HEK293 (cell line): ENCODE data around the gene NT5M.

ENCODE experiments used
- CTCF ChIA-PET: fragments of 350-600 bp; formaldehyde crosslinking; extraction: SDS; loops from one replicate; lab custom pipeline; 2021; ENCODE audit warnings: antibody characterized with exemption; lab: Yijun Ruan, JAX
- POLR2A ChIA-PET: fragments of 300-600 bp; formaldehyde crosslinking; extraction: SDS; loops from one replicate; lab custom pipeline; 2020; ENCODE audit warnings: antibody characterized with exemption, inconsistent platforms; lab: Yijun Ruan, JAX
- H3K27ac ChIP-seq: fragments of 200-500 bp; sonication (Bioruptor generic); 2 replicates; pipeline ENCODE4 v1.5.1; 2014; ENCODE audit warnings: low read depth, low read length, control low read depth, inconsistent platforms; ENCODE audit errors: extremely low read depth
- H3K36me3 ChIP-seq, 2 experiments: fragments of 200-500 bp in 1 of 2; sonication (Bioruptor generic) in 1 of 2; 1 replicate in 1 of 2; 2 replicates in 1 of 2; pipeline ENCODE4 v1.5.1; 2014 to 2017; ENCODE audit warnings: inconsistent platforms in 2 of 2, low read length in 2 of 2; ENCODE audit not compliant: control insufficient read depth in 2 of 2, insufficient read depth in 1 of 2
- H3K4me1 ChIP-seq: fragments of 200-500 bp; sonication (Bioruptor generic); 2 replicates; pipeline ENCODE4 v1.5.1; 2014; ENCODE audit warnings: mild to moderate bottlenecking, low read length, inconsistent platforms; ENCODE audit not compliant: control insufficient read depth, insufficient read depth
- H3K4me3 ChIP-seq: 2 replicates; pipeline ENCODE4 v1.5.1; 2011; ENCODE audit warnings: low read depth, mild to moderate bottlenecking, control low read depth, low read length, moderate library complexity
- H3K9me3 ChIP-seq: fragments of 200-500 bp; sonication (Bioruptor generic); 2 replicates; pipeline ENCODE4 v1.5.1; 2014; ENCODE audit warnings: low read depth, low read length, inconsistent platforms; ENCODE audit not compliant: control insufficient read depth, insufficient read depth
- BCL11A ChIP-seq: fragments of 450-650 bp; formaldehyde crosslinking; IDR thresholded peaks from 2 replicates; pipeline ENCODE4 v1.5.1; 2016; ENCODE audit warnings: low read depth, missing biosample characterization, missing genetic modification characterization
- GLIS1 ChIP-seq: fragments of 450-650 bp; formaldehyde crosslinking; IDR thresholded peaks from 2 replicates; pipeline ENCODE4 v1.5.1; 2016; ENCODE audit warnings: missing biosample characterization, missing genetic modification characterization
- GLIS2 ChIP-seq: fragments of 450-650 bp; formaldehyde crosslinking; IDR thresholded peaks from 2 replicates; pipeline ENCODE4 v1.5.1; 2016; ENCODE audit warnings: missing biosample characterization, missing genetic modification characterization
- SCRT1 ChIP-seq: fragments of 450-650 bp; formaldehyde crosslinking; IDR thresholded peaks from 2 replicates; pipeline ENCODE4 v1.5.1; 2016; ENCODE audit warnings: missing biosample characterization, missing genetic modification characterization, borderline replicate concordance
- ZBTB26 ChIP-seq: fragments of 450-650 bp; formaldehyde crosslinking; optimal IDR thresholded peaks from 2 replicates; pipeline ENCODE3; 2016; ENCODE audit warnings: missing biosample characterization, mild to moderate bottlenecking, missing genetic modification characterization
- ZBTB44 ChIP-seq: fragments of 450-650 bp; IDR thresholded peaks from 2 replicates; pipeline ENCODE4 v1.5.1; 2018; ENCODE audit warnings: missing biosample characterization, mild to moderate bottlenecking, missing genetic modification characterization
- ZIC2 ChIP-seq: fragments of 450-650 bp; formaldehyde crosslinking; IDR thresholded peaks from 2 replicates; pipeline ENCODE4 v1.5.1; 2016; ENCODE audit warnings: missing biosample characterization, missing genetic modification characterization
- ZNF10 ChIP-seq: fragments of 450-650 bp; formaldehyde crosslinking; IDR thresholded peaks from 2 replicates; pipeline ENCODE4 v1.5.1; 2017; ENCODE audit warnings: missing biosample characterization, missing genetic modification characterization
- ZNF184 ChIP-seq: fragments of 450-650 bp; IDR thresholded peaks from 2 replicates; pipeline ENCODE4 v1.5.1; 2018; ENCODE audit warnings: missing biosample characterization, mild to moderate bottlenecking, missing genetic modification characterization
- ZNF843 ChIP-seq: fragments of 450-650 bp; formaldehyde crosslinking; IDR thresholded peaks from 2 replicates; pipeline ENCODE4 v1.5.1; 2016; ENCODE audit warnings: missing biosample characterization, missing genetic modification characterization

Gene NT5M

GRCh38 chr17:17348872-17349723, 45.9 kb downstream of the NT5M start (continued):
- TF ChIP-seq BCL11A (tag by site-specific recombination) (no peak), SCRT1 (tag by site-specific recombination) (no peak), ZNF184 (tag by site-specific recombination) (no peak)
- TF ChIP-seq, all 188 proteins: peak for 0

GRCh38 chr17:17349724-17350106, 46.5 kb downstream of the NT5M start:
- Histone ChIP-seq H3K4me1 (no peaks in the 10 kb centered on the region), H3K27ac (no peak overlapping the region)
- CTCF ChIA-PET, result interaction anchor here (0.5 to 2.5 kb wide), 4 partner anchors 79 to 292 kb away, joined by 3 to 7 read pairs (median 5); no protein-coding TSS in a partner anchor
- POLR2A ChIA-PET, result interaction anchor here (0.7 kb wide), 1 partner anchor 69 kb away, joined by 3 read pairs; the partner anchor contains the start of gene COPS3
- TF ChIP-seq ZIC2 (tag by site-specific recombination), result peak; percentile 95
- TF ChIP-seq ZNF10, result no peak
- TF ChIP-seq, all 188 proteins: peak for 1
- Histone ChIP-seq H3K36me3 (no peaks in the 10 kb centered on the region), H3K4me3 (no peak overlapping the region), H3K9me3 (no peaks in the 10 kb centered on the region)

- no peaks in the 10 kb centered on the region for H3K9me3 ChIP-seq
- TF ChIP-seq ZBTB26 (tag by site-specific recombination), result no peak
- peak; percentile 70 for TF ChIP-seq GLIS1 (tag by site-specific recombination)
- TF ChIP-seq GLIS2 (tag by site-specific recombination), result peak; percentile 47; the same call in 1 of the 2 replicates
- peak; percentile 95 for TF ChIP-seq ZIC2 (tag by site-specific recombination)
- H3K4me3 ChIP-seq, result no peak overlapping the region
- H3K27ac ChIP-seq, result no peak overlapping the region
- POLR2A ChIA-PET, result interaction anchor here (0.7 kb wide), 1 partner anchor 70 kb away, joined by 3 read pairs; the partner anchor contains the start of gene COPS3
- CTCF ChIA-PET, result interaction anchor here (0.6 to 2.5 kb wide), 5 partner anchors 18 to 291 kb away, joined by 3 to 7 read pairs (median 3); no protein-coding TSS in a partner anchor
- no peaks in the 10 kb centered on the region for H3K4me1 ChIP-seq
- no peaks in the 10 kb centered on the region for H3K36me3 ChIP-seq
Measured at GRCh38 chr17:17350491-17351355, 47.5 kb downstream of the NT5M start.

- POLR2A ChIA-PET, result no interaction called here
- Histone ChIP-seq H3K4me3 (no peak overlapping the region), H3K9me3 (no peaks in the 10 kb centered on the region), H3K27ac (no peak overlapping the region), H3K4me1 (no peaks in the 10 kb centered on the region), H3K36me3 (no peaks in the 10 kb centered on the region)
- CTCF ChIA-PET, result interaction anchor here (0.5 to 7.0 kb wide), 5 partner anchors 15 to 435 kb away, joined by 3 to 161 read pairs (median 6); no protein-coding TSS in a partner anchor
- no peak for TF ChIP-seq ZNF843 (tag by site-specific recombination)
- no peak for TF ChIP-seq ZBTB44 (tag by site-specific recombination)
Measured at GRCh38 chr17:17351356-17351891, 48.3 kb downstream of the NT5M start.
